ENCODE data around the gene FOXR1.
"Not testable (repeated sequence)": the region's sequence is repeated elsewhere in the genome, so short reads cannot be mapped to it uniquely, and the experiment has no call there.

The FOXR1 gene

DNA sequence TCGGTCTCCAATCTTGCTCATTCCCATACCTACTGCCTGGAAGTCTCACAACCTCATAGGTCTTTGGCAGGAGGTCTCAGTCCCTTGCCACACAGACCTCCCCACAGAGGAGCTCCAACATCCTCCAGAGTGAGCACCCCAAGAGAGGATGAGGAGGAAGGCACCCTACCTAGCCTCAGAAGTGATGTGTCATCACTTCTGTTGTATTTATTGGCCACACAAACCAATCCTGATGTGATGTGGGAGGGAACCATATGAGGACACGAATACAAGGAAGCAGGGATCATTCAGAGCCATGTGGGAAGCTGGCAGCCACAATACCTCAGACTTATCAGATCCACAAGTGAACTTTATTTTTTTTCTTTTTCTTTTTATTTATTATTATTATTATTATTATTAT lies 24.5 kb upstream of the FOXR1 start:
- DNase-seq (ENCODE audit: low read depth): no peak

GRCh38 chr11:118948000-118948399 lies 23.6 kb upstream of the FOXR1 start:
- no peak for DNase-seq (ENCODE audit: low read depth)

DNA sequence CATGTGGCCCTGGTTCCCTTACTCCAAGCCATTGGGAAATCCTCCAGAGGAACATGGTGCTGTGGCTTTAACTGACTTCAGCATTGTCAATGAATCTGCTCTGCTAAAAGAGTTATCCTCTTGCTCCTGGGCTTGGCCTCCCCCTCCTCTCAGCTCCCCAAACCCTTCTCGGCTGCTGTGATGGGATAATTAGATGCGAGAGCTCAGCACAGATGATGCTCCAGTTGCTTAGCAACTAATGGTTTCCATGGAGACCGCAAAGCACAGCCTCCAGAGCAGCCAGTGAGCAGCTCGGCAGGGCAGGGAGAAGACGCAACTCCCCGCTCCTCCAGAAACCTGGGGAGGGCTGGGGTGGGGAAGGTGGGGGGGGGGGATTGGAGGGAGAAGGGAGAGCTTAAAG lies 18.3 kb upstream of the FOXR1 start:
- DNase-seq (ENCODE audit: low read depth): no peak

- DNase-seq (ENCODE audit: low read depth): not testable (repeated sequence)
These were observed 17.6 kb upstream of the FOXR1 start for GRCh38 chr11:118953976-118954375.

DNA sequence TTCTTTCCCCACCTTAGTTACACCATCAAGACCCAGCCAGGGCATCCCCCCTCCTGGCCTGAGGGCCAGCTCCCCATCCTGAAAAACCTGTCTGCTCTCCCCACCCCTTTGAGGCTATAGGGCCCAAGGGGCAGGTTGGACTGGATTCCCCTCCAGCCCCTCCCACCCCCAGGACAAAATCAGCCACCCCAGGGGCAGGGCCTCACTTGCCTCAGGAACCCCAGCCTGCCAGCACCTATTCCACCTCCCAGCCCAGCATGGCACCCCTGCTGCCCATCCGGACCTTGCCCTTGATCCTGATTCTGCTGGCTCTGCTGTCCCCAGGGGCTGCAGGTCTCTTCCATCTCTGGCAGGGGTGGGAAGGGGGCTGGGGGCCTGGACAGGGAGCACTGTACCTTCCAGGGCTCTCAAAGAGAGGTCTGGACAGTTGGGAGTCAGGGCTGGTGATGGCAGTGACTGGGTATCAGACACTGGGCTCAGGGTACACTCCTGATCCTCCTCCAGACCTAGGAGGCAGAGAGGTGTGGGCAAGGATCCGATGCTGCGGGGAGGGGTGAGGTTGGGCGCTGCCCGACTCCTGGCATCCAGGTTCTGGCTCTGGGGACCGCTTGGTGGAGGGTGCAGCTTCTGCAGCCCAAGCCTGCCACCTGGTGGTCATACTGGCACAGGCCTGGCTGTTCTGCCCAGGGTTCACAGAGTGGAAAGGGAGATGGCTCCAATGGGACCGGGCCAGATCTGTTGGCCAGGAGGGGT lies 15.3 kb upstream of the FOXR1 start, which contains the start of gene UPK2:
Gene UPK2 (plus strand): TSS at position 205 of the 753 bp plus-strand sequence. CDS start 53 bp downstream, at position 258.
- DNase-seq (ENCODE audit: low read depth): peak; percentile 82

DNA sequence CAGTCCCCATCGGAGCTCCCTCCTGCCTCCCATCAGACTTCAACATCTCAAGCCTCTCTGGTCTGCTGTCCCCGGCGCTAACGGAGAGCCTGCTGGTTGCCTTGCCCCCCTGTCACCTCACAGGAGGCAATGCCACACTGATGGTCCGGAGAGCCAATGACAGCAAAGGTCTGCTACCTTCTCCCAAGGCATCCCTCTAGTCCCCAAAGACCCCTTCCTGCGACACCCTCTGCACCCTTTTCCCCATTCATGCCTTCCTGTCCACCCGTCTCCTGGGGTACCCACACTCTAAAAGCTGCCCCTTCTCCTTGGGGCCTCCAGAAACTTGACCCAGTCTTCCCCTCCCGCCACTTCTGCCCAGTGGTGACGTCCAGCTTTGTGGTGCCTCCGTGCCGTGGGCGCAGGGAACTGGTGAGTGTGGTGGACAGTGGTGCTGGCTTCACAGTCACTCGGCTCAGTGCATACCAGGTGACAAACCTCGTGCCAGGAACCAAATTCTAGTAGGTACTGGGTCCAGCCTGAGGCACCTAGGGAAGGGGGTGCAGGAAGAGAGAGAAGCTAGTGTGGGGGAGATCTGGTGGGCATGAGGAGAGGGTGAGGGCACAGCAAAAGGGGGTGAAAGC lies 14.6 kb upstream of the FOXR1 start:
- no peak for DNase-seq (ENCODE audit: low read depth)

GRCh38 chr11:118957549-118957948 lies 14.0 kb upstream of the FOXR1 start:
- DNase-seq (ENCODE audit: low read depth): no peak

DNA sequence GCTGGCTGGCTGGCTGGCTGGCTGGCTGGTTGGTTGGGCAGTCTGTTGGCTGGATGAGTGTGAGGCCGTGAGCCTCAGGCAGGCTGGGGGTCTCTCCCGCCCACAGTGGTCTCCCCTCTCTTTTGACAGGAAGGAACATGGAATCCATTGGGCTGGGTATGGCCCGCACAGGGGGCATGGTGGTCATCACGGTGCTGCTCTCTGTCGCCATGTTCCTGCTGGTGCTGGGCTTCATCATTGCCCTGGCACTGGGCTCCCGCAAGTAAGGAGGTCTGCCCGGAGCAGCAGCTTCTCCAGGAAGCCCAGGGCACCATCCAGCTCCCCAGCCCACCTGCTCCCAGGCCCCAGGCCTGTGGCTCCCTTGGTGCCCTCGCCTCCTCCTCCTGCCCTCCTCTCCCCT lies 13.6 kb upstream of the FOXR1 start:
- no peak for DNase-seq (ENCODE audit: low read depth)

DNA sequence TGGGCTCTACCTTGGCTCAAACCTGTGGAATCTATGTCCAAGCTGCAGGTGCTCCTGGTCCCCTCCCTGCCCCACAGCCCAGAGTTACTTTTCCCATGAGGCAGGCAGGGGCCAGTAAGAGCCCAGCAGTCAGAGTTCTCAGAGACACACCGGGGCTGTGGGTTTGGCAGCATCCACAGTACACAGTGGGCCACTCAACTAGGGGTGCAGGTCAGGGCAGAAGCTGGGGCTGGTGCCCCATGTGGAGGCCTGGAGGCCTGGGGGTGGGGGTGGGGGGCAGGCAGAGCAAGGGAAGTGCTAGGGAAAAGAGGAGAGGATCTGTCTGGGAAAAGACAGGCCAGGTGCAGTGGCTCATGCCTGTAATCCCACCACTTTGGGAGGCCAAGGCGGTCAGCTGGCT lies 13.0 kb upstream of the FOXR1 start:
- no peak for DNase-seq (ENCODE audit: low read depth)

GRCh38 chr11:118961189-118961588 lies 10.4 kb upstream of the FOXR1 start:
- DNase-seq (ENCODE audit: low read depth): no peak

DNA sequence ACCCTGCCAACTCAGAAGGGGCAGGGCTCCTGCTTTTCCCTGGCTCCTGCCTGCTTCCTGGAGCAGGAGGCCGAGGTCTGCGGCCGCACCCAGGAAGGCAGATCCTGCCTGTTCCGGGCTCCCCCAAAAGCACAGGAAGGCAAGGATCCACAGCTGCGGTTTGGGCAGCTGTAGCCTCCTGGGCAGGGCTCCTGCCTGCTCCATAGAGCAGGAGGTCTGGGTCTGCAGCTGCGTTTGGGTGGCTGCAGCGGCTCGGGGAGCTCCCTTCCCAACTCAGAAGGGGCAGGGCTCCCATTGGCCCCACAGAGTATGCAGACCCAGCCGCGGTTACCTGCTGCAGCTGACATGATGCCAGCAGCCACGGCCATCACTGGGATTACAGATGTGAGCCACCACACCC lies 10.0 kb upstream of the FOXR1 start:
- DNase-seq (ENCODE audit: low read depth): no peak

GRCh38 chr11:118969508-118969907 lies 2.1 kb upstream of the FOXR1 start:
- DNase-seq (ENCODE audit: low read depth): not testable (repeated sequence)

DNA sequence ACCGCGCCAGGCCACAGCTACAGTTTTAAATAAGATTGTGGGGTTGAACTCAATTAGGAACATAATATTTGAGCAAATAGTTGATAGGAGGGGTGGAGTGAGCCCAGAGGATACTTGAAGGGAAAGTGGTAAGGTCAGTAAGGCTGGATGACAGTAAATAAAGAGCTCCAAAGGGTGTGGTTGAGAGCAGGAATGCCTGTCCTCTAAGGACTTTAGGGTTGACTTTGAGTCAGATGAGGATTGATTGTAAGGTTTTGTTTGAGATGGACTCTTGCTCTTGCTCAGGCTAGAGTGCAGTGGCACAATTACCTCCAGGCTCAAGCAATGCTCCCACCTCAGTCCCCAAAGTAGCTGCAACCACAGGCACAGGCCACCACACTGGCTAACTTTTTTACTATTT lies 2.4 kb downstream of the FOXR1 start:
- DNase-seq (ENCODE audit: low read depth): no peak

- DNase-seq (ENCODE audit: low read depth): no peak
These were observed 4.5 kb downstream of the FOXR1 start for GRCh38 chr11:118975771-118976709.

DNA sequence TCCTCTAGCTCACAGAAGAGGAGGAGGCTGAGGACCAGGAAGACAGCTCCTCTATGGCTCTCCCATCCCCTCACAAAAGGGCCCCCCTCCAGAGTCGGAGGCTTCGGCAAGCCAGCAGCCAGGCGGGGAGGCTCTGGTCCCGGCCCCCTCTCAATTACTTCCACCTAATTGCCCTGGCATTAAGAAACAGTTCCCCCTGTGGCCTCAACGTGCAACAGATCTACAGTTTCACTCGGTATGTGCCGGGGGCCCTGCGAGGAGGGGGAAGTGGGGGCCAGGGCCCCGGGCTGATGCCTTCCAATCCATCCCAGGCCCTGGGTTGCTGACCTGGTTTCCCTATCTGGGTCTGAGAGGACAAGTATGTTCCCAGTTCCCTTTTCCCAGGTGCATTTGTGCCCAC lies 7.9 kb downstream of the FOXR1 start:
- no peak for DNase-seq (ENCODE audit: low read depth)

DNA sequence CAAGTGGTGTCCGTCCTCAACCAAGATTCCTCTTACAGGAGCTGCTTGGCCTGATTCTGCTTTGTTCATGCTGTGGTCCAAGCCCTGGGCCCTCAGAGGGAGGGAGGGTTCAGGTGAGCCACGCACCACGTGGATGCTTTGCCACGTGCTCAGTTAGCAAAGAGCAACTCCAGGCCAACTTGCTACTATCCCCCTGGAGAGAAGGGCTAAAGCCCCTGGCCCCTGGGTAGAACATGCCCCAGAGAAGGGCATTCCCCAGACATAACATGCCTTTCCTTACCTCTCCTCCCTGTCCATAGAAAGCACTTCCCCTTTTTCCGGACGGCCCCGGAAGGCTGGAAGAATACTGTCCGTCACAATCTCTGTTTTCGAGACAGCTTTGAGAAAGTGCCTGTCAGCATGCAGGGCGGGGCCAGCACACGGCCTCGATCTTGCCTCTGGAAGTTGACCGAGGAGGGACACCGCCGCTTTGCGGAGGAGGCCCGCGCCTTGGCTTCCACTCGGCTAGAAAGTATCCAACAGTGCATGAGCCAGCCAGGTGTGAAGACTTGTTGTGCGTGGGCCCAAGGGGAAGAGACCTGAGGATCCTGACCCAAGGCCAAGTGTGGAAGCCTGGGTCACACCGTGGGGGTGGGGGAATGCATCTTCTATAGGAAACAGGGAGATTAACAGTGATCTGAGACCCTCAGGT lies 8.8 kb downstream of the FOXR1 start:
- no peak for DNase-seq (ENCODE audit: low read depth)

DNA sequence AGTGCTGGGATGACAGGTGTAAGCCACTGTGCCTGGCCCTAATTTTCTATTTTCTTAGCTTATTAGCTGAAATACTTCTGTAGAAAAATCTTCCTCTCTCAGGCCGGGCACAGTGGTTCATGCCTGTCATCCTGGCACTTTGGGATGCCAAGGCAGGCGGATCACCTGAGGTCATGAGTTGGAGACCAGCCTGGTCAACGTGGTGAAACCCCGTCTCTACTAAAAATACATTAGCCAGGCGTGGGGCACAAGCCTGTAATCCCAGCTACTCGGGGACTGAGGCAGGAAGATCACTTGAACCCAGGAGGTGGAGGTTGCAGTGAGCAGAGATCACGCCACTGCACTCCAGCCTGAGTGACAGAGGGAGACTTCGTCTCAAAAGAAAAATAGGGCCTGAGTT lies 12.8 kb downstream of the FOXR1 start:
- not testable (repeated sequence) for DNase-seq (ENCODE audit: low read depth)

GRCh38 chr11:118984825-118985224 lies 13.3 kb downstream of the FOXR1 start:
- no peak for DNase-seq (ENCODE audit: low read depth)

- no peak for DNase-seq (ENCODE audit: low read depth)
These were observed 16.7 kb downstream of the FOXR1 start for GRCh38 chr11:118988280-118988679.

DNA sequence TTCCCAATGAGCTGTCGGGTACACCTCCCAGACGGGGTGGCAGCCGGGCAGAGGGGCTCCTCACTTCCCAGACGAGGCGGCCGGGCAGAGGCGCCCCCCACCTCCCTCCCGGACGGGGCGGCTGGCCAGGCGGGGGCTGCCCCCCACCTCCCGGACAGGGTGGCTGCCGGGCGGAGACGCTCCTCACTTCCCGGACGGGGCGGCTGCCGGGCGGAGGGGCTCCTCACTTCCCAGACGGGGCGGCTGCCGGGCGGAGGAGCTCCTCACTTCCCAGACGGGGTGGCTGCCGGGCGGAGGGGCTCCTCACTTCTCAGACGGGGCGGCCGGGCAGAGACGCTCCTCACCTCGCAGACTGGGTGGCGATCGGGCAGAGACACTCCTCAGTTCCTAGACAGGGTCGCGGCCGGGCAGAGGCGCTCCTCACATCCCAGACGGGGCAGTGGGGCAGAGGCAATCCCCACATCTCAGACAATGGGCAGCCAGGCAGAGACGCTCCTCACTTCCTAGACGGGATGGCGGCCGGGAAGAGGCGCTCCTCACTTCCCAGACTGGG lies 20.0 kb downstream of the FOXR1 start:
- DNase-seq (ENCODE audit: low read depth): not testable (repeated sequence)

DNA sequence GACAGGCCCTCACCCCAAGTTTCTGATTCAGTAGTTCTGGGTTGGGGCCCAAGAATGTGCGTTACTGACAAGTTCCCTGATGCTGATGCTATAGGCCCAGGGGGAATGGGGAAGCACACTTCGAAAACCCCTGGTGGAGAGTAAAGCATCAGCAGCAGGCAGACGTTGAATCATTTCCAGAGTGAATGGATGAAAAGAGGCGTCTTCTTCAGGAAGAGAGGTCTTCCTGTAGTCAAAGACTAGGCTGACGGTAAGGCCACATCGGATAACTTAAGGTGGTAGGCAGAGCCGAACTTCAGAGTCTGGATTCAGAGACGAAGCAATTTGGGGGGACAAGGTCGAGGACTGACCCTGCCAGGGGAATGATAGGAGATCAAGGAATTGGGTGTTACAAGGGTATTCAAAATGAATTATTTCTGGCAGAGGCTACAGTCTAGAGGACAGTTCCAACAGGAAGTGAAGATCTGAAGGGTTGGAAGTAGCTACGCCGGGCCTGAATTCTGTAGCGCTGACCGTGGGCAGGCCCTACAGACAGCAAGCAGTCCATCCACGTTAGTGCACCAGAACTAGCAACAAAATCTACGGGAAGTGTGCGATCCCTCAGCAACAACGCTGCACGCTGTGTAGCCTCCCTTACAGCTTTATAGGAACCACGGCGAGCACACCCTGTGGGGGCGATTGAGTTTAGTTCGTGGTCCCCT lies 25.5 kb downstream of the FOXR1 start:
- DNase-seq (ENCODE audit: low read depth): no peak

Data from stimulated activated CD8-positive, alpha-beta memory T cell treated with anti-CD3 and anti-CD28 coated beads, Interleukin-15, amount 100 ng/mL, for 1 hour (primary cell).